Measurements from ENCODE around the gene SLC45A1. TPM values are rescaled to one million over a fixed set of nuclear protein-coding genes. Genes with fewer than 3 reads are reported as not detected.

SLC45A1 gene
- total RNA-seq, 1 experiment from 2014 or later, result 0.27 TPM

- no peak for DNase-seq (ENCODE audit: low read depth)
These were observed 6.7 kb upstream of the SLC45A1 start for GRCh38 chr1:8311068-8311718.

- no peak for DNase-seq (ENCODE audit: low read depth)
These were observed 5.4 kb upstream of the SLC45A1 start for GRCh38 chr1:8312235-8313218.

GRCh38 chr1:8313231-8313630, 4.7 kb upstream of the SLC45A1 start:
- no peak for DNase-seq (ENCODE audit: low read depth)

- peak; percentile 80 for DNase-seq (ENCODE audit: low read depth)
These were observed 3.3 kb upstream of the SLC45A1 start for GRCh38 chr1:8314346-8315280.

- peak; percentile 25 for DNase-seq (ENCODE audit: low read depth)
These were observed 2.1 kb upstream of the SLC45A1 start for GRCh38 chr1:8315573-8316475.

- DNase-seq (ENCODE audit: low read depth), result no peak
These were observed 522 bp downstream of the SLC45A1 start for GRCh38 chr1:8318436-8318835.

- DNase-seq (ENCODE audit: low read depth), result no peak
These were observed 3.7 kb downstream of the SLC45A1 start for GRCh38 chr1:8321612-8322011.

- no peak for DNase-seq (ENCODE audit: low read depth)
These were observed 5.8 kb downstream of the SLC45A1 start for GRCh38 chr1:8323706-8324105.

GRCh38 chr1:8324176-8324810, 6.4 kb downstream of the SLC45A1 start:
- no peak for DNase-seq (ENCODE audit: low read depth)

- no peak for DNase-seq (ENCODE audit: low read depth)
These were observed 7.9 kb downstream of the SLC45A1 start for GRCh38 chr1:8325771-8326170.

- DNase-seq (ENCODE audit: low read depth), result no peak
These were observed 8.4 kb downstream of the SLC45A1 start for GRCh38 chr1:8326265-8326664.

- DNase-seq (ENCODE audit: low read depth), result no peak
These were observed 10.4 kb downstream of the SLC45A1 start for GRCh38 chr1:8328271-8328670.

- peak; percentile 71 for DNase-seq (ENCODE audit: low read depth)
These were observed 11.5 kb downstream of the SLC45A1 start for GRCh38 chr1:8329439-8329838.

GRCh38 chr1:8329858-8330257, 11.9 kb downstream of the SLC45A1 start:
- no peak for DNase-seq (ENCODE audit: low read depth)

GRCh38 chr1:8330271-8331125, 12.6 kb downstream of the SLC45A1 start:
- no peak for DNase-seq (ENCODE audit: low read depth)

GRCh38 chr1:8332806-8333205, 14.9 kb downstream of the SLC45A1 start:
- no peak for DNase-seq (ENCODE audit: low read depth)

- no peak for DNase-seq (ENCODE audit: low read depth)
These were observed 15.5 kb downstream of the SLC45A1 start for GRCh38 chr1:8333246-8333987.

GRCh38 chr1:8334106-8334851, 16.4 kb downstream of the SLC45A1 start:
- no peak for DNase-seq (ENCODE audit: low read depth)
